GM21717 (cell line): ENCODE data around the gene GABRA4.

Experiments
- ATAC-seq: cut with Tn5 transposase; IDR thresholded peaks from one replicate; pipeline ENCODE4 v1.9.1; 2021; ENCODE audit warnings: mild to moderate bottlenecking, moderate library complexity; ENCODE audit not compliant: unreplicated experiment

Gene GABRA4

DNA sequence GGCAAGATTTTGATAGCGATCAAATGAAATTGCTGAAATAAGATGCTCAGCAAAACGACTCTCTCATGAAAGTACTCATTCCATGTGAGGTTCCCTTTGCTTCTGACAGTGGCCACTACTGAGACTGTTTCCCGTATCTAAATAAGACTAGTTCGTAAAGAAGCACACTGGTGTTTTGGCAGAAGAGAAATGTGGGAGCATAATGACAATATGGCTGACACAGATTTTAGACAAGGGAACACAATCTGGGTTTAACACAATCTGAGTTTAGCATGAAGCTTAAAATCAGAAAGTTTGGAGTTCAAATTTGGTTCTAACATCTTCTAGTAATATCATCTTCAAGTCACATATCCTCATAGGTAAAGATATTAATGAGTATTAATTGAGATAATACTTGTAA, 13.7 kb downstream of the GABRA4 start:
- no peak for ATAC-seq

GRCh38 chr4:46979283-46979682, 14.1 kb downstream of the GABRA4 start:
- ATAC-seq = no peak

- no peak for ATAC-seq
Measured at GRCh38 chr4:46977245-46977644, 16.1 kb downstream of the GABRA4 start.

- ATAC-seq = no peak
Measured at GRCh38 chr4:46975812-46976553, 17.4 kb downstream of the GABRA4 start.

GRCh38 chr4:46974891-46975543, 18.4 kb downstream of the GABRA4 start:
- no peak for ATAC-seq

GRCh38 chr4:46968847-46969246, 24.5 kb downstream of the GABRA4 start:
- ATAC-seq = no peak

DNA sequence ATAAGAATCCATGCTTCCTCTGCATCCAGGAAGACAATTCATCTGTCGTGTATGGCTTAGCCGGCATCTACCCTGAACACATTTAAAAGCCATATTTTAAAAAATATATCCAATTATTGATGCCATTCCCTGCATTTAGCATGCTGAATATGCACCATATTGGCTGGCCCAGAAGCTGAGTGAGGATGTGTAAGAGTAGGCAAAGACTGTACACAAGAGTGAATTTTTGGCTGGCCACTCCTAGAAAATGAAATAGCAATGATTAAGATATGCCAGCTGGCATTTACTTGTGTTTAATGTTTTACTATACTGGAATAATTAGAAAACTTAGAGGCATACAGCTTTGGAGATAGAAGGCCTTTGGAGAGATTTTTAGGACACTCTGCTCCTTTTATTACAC, 25.8 kb downstream of the GABRA4 start:
- ATAC-seq = no peak

- ATAC-seq = no peak
Measured at GRCh38 chr4:46958742-46959488, 34.5 kb downstream of the GABRA4 start.

- no peak for ATAC-seq
Measured at GRCh38 chr4:46956451-46956850, 36.9 kb downstream of the GABRA4 start.

DNA sequence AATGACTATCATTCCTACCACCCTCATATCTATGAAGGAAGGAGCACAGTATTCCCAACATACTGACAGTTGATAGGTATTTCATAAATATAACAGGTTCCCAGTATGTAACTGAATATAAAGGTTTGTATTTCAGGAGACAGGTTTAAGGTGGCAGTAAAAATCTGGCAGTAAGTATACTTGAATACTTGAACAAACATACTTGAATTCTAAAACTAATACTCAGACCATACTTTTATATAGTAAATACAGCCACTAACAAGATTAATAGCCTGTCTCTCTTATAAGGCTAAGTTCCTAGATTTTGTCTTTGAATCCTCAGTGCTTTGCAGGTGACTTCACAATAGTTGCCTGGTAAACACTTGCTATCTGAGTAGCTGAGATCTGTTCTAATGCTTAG, 37.8 kb downstream of the GABRA4 start:
- ATAC-seq = no peak

GRCh38 chr4:46954643-46955042, 38.7 kb downstream of the GABRA4 start:
- no peak for ATAC-seq

DNA sequence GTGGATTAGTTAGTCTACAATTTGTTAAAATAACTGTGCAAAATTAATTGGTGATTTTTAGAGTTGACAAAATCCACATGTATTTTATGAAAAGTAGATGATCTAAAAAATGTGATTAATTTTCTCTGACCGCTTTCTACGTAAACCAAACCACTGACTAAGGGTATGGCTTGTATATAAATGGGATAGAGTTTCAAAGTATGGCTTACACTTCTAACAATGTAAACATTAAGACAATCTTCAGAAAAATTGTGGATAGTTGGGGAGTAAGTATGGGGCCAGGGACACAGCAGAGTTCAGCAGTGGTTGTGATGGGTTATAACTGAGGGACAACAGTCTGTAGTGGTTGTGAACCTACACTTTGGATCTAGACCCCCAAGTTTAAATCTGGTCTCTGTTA, 39.8 kb downstream of the GABRA4 start:
- no peak for ATAC-seq

GRCh38 chr4:46952451-46952850, 40.9 kb downstream of the GABRA4 start:
- no peak for ATAC-seq

GRCh38 chr4:46950826-46951225, 42.6 kb downstream of the GABRA4 start:
- ATAC-seq = no peak

DNA sequence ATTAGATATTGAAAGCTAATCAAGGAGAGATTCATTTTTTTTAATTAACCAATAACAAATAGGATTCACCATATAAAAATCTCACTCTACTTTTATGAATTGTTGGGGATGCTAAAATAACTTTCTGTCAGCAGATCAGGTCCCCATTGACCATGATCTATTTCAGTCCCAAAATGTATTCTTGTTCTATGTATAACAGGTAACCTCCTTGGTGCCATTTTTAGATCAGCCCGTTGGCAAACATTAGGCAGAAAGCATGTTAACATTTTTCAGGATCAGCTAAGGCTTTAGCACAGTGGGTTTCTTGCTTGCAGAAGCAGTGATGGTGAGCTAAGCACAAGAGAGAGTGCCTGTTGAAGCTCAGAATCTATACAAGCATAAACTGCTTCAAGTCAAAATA, 43.6 kb downstream of the GABRA4 start:
- ATAC-seq = no peak

GRCh38 chr4:46947541-46947940, 45.8 kb downstream of the GABRA4 start:
- no peak for ATAC-seq

DNA sequence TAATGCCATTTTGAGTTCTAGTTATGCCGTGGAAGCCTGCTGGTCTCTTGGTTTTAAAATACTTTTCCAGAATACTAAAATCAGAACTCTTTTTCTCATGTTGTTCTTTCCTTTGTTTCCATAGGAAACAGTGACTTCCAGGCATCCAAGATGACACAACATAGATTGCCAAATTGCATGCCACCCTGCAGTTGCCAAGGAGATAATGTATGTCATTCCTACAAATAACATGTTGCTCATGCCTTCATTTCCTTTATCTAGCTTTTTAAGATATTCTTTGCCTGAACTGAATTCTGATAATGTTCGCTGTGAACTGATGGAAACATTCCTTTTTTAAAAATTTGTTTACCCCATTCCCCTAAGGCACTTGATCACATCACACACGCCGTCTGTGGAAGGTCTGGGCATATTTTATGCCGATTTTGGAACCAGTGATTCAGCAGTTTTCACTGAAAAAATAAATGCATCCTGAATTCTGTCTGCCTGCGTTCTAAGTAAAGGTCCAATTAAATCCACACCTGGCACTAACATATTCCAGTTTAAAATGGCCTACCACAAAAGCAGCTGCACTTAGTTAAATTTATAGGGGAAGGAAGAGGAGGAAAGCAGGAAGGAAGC, 46.4 kb downstream of the GABRA4 start:
- no peak for ATAC-seq

- no peak for ATAC-seq
Measured at GRCh38 chr4:46945062-46945461, 48.3 kb downstream of the GABRA4 start.

DNA sequence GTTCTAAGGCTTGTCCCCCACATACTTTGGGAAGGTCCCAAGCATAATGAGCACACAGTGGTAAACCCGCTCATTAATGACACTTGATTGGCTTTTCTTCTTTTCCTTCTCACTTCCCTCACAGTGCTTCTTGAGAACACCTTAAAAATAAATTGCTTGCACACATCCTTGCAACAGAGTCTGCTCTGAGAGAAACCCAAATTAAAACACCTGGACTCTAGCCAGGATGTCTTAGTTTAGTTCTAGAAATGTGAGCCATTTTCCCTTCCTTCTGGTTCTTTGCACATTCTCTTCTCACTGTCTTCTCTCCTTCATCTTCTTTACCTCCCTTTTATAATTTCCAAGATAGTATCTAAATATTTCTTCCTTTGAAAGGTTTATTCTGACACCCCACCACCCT, 49.0 kb downstream of the GABRA4 start:
- no peak for ATAC-seq

- ATAC-seq = no peak
Measured at GRCh38 chr4:46937493-46937892, 55.9 kb downstream of the GABRA4 start.

- ATAC-seq = no peak
Measured at GRCh38 chr4:46934726-46935125, 58.7 kb downstream of the GABRA4 start.

GRCh38 chr4:46933686-46934085, 59.7 kb downstream of the GABRA4 start:
- no peak for ATAC-seq
